Activated CD4-positive, alpha-beta memory T cell treated with anti-CD3 and anti-CD28 coated beads, Interleukin-2, amount 10 ng/mL, durations not matched to agents 7 days and 5 days (primary cell): Measurements from ENCODE around the gene SERPINB5. TPM values are rescaled to one million over a fixed set of nuclear protein-coding genes. Genes with fewer than 3 reads are reported as not detected.

Experiments
- CTCF ChIA-PET: fragments of 350-600 bp; sonication (Branson Sonifier 250); formaldehyde crosslinking; loops from one replicate; lab custom pipeline; 2021; ENCODE audit warnings: antibody characterized with exemption, inconsistent platforms; lab: Charles Lee
- POLR2A ChIA-PET: fragments of 350-600 bp; sonication (Branson Sonifier 250); formaldehyde crosslinking; loops from one replicate; lab custom pipeline; 2021; ENCODE audit warnings: antibody characterized with exemption; lab: Charles Lee
- DNase-seq: peaks from one replicate; pipeline ENCODE4 v3.0.0-alpha.2; 2020
- H3K27ac Mint-ChIP-seq: one replicate; pipeline ENCODE4 v1.8.0; 2021; ENCODE audit warnings: mild to moderate bottlenecking, mixed read lengths
- H3K27me3 Mint-ChIP-seq: one replicate; pipeline ENCODE4 v1.8.0; 2021; ENCODE audit warnings: mixed read lengths
- H3K36me3 Mint-ChIP-seq: one replicate; pipeline ENCODE4 v1.8.0; 2021; ENCODE audit warnings: low read depth, mixed read lengths
- H3K4me1 Mint-ChIP-seq: one replicate; pipeline ENCODE4 v1.8.0; 2021; ENCODE audit warnings: mixed read lengths
- H3K4me3 Mint-ChIP-seq: one replicate; pipeline ENCODE4 v1.8.0; 2021; ENCODE audit warnings: mild to moderate bottlenecking, mixed read lengths
- H3K9me3 Mint-ChIP-seq: one replicate; pipeline ENCODE4 v1.8.0; 2021; ENCODE audit warnings: mixed read lengths
- total RNA-seq, 2 experiments: library from RNA; stranded (reverse); gene quantifications; one replicate each; pipeline ENCODE4 v1.2.3, GENCODE V29; 2021

The SERPINB5 gene
- total RNA-seq, 2 experiments from 2014 or later = not detected

DNA sequence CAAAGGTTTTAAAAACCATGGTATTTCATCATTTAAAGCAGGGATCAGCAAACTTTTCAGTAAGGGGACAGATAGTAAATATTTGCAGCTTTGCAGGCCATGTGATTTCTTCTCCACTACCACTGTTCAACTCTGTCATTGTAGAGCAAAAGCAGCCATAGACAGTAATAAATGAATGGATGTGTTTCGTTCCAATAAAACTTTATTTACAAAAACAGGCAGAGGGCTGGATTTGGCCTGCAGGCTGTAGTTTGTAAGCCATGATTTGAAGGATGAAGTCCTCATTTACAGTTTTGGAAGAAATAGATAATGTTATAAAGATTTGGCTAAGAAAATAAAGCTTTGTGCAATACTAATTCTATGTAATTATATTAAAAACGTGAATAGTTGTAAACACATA, 67.3 kb downstream of the SERPINB5 start:
- Mint-ChIP-seq H3K4me1 (no peaks in the 10 kb centered on the region), H3K4me3 (no peak overlapping the region), H3K27ac (no peak overlapping the region), H3K36me3 (no peaks in the 10 kb centered on the region), H3K27me3 (peaks cover 46% of the 10 kb centered on the region), H3K9me3 (no peaks in the 10 kb centered on the region)
- ChIA-PET POLR2A (no interaction called here), CTCF (interaction anchor here (4.1 kb wide), 1 partner anchor 26 kb away, joined by 14 read pairs; no protein-coding TSS in a partner anchor)
- no peak for DNase-seq

DNA sequence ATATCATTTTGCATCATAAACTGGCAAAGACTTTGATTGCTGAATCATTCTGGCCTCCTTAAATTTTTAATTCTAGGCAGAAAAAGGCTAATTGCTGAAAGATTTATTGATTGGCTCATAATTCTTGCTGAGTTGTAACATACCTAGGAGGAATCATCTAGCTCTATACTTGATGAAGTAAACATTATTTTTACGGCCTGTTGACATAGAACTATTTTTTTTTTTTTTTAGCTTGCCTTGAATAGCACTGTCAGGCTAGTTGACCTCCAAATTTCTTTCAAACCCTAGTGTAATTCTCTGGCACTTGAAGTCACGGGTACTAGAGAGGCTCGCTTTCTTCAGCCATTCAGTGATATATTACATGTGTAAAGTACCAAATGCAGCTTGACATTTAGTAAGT, 68.2 kb downstream of the SERPINB5 start:
- H3K4me3 Mint-ChIP-seq = no peak overlapping the region
- no peak for DNase-seq
- H3K36me3 Mint-ChIP-seq = no peaks in the 10 kb centered on the region
- no peaks in the 10 kb centered on the region for H3K9me3 Mint-ChIP-seq
- H3K27me3 Mint-ChIP-seq = peaks cover 41% of the 10 kb centered on the region
- ChIA-PET POLR2A (no interaction called here), CTCF (interaction anchor here (1.5 to 4.1 kb wide), 2 partner anchors 27 to 33 kb away, joined by 4 to 14 read pairs; no protein-coding TSS in a partner anchor)
- H3K27ac Mint-ChIP-seq = no peak overlapping the region
- H3K4me1 Mint-ChIP-seq = no peaks in the 10 kb centered on the region

DNA sequence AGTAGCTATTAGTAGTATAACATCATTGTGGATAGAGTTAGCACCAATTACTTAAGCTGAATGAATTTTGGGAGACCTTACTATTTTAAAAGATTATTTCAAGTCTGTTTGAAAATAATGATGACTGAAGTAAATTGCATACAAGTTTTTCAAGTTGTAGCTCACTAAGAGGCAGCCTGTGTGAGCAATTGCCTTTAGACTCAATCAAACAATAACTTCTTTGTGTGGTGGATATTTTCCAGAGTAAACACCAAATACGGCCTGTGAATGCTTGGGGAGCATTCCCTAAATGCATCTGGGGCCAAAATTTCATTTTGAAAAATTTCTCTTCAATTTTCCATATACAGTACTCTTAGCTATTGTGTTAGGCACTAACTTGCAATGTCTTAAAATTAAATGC, 73.3 kb downstream of the SERPINB5 start:
- H3K27ac Mint-ChIP-seq = no peak overlapping the region
- peaks cover 31% of the 10 kb centered on the region for H3K27me3 Mint-ChIP-seq
- no peaks in the 10 kb centered on the region for H3K9me3 Mint-ChIP-seq
- H3K4me3 Mint-ChIP-seq = no peak overlapping the region
- DNase-seq = no peak
- ChIA-PET POLR2A (no interaction called here), CTCF (interaction anchor here (1.0 to 1.2 kb wide), 4 partner anchors 30 to 44 kb away, joined by 3 to 5 read pairs (median 3); no protein-coding TSS in a partner anchor)
- no peaks in the 10 kb centered on the region for H3K36me3 Mint-ChIP-seq
- H3K4me1 Mint-ChIP-seq = no peaks in the 10 kb centered on the region

DNA sequence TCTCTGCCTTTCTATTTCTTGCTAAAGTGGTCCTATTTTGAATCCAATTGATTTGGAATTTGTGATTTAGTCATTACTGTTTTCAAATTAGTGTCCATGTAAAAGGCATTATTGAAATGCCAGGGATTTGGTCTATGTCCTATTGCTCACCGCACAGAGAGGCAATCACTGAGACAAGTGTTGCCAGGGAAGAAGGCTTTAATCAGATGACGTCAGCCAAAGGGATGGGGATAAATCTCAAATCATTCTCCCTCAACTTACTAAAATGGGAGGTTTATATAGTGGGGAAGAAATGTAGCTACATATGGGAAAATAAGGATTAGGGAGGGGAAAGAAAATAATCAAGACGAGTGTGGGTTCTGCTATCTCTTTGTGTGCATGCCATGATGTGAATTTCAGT, 75.0 kb downstream of the SERPINB5 start:
- ChIA-PET POLR2A (no interaction called here), CTCF (interaction anchor here (1.2 to 1.9 kb wide), 2 partner anchors 26 to 35 kb away, joined by 3 to 5 read pairs; no protein-coding TSS in a partner anchor)
- peaks cover 22% of the 10 kb centered on the region for H3K27me3 Mint-ChIP-seq

DNA sequence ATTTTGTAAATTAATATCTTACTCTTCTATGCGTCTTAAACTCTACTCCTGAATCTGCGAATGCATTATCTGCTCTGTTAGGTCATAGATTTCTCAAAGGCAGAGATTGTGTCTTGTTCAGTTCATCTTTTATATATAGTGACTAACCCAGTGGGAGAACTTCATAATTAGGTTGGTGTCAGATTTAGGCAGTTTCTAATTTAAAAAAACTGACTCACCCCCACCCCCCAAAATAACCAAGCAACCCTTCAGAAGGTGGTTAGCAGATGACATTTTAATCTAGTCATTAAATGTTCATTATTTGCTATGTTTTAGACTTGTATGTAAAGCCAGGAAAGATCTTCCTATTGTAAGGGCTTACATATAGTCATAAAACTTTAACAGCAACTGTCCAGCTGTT, 75.8 kb downstream of the SERPINB5 start:
- ChIA-PET POLR2A (no interaction called here), CTCF (interaction anchor here (1.2 to 1.9 kb wide), 2 partner anchors 26 to 36 kb away, joined by 3 to 5 read pairs; no protein-coding TSS in a partner anchor)
- no peaks in the 10 kb centered on the region for H3K4me1 Mint-ChIP-seq
- no peak for DNase-seq
- no peak overlapping the region for H3K27ac Mint-ChIP-seq
- H3K36me3 Mint-ChIP-seq = no peaks in the 10 kb centered on the region
- no peak overlapping the region for H3K4me3 Mint-ChIP-seq
- peaks cover 20% of the 10 kb centered on the region for H3K27me3 Mint-ChIP-seq
- no peaks in the 10 kb centered on the region for H3K9me3 Mint-ChIP-seq

More for the DNA sequence above, 75.0 kb downstream of the SERPINB5 start:
- Mint-ChIP-seq H3K27ac (no peak overlapping the region), H3K4me3 (no peak overlapping the region), H3K36me3 (no peaks in the 10 kb centered on the region), H3K4me1 (no peaks in the 10 kb centered on the region), H3K9me3 (no peaks in the 10 kb centered on the region)
- DNase-seq = no peak

DNA sequence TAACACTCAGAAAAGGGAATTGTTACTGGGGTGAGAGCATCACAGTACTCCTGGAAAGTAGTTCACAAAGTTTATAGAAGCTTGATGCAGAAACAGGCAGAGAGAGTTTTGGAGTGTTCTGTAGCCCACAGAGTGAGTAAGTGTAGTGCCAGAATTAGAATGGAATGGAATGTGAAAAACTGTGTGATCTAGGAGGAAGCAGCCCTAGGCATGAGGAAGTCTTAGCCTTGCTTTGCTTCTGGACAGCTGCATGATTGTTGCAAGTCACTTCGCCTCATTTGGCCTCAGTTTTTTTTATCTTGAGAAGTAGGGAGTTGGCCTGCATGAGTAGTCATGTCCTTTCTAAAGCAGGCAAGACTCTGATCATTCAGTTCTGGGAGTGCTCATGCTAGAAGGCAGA, 76.3 kb downstream of the SERPINB5 start:
- no peak for DNase-seq
- Mint-ChIP-seq H3K36me3 (no peaks in the 10 kb centered on the region), H3K4me1 (no peaks in the 10 kb centered on the region), H3K9me3 (no peaks in the 10 kb centered on the region), H3K4me3 (no peak overlapping the region), H3K27ac (no peak overlapping the region), H3K27me3 (peaks cover 19% of the 10 kb centered on the region)
- ChIA-PET CTCF (interaction anchor here (1.2 to 1.9 kb wide), 2 partner anchors 25 to 36 kb away, joined by 3 to 5 read pairs; no protein-coding TSS in a partner anchor), POLR2A (no interaction called here)

Other genes with a start within 250 kb of the SERPINB5 start
- gene BCL2, start 157.2 kb upstream of the SERPINB5 start, total RNA-seq = 100 to 1,000 TPM; 102 to 109 TPM
- 10 to 100 TPM; 60.9 to 66.4 TPM for gene KDSR, start 109.8 kb upstream of the SERPINB5 start, total RNA-seq
- gene VPS4B, start 54.5 kb upstream of the SERPINB5 start, total RNA-seq = 10 to 100 TPM; 72.4 to 77.0 TPM
- gene SERPINB12, start 65.4 kb downstream of the SERPINB5 start, total RNA-seq = not detected
- not detected for gene SERPINB13, start 110.4 kb downstream of the SERPINB5 start, total RNA-seq
- not detected for gene SERPINB4, start 167.3 kb downstream of the SERPINB5 start, total RNA-seq
- gene SERPINB3, start 184.9 kb downstream of the SERPINB5 start, total RNA-seq = not detected
- gene SERPINB11, start 226.0 kb downstream of the SERPINB5 start, total RNA-seq = not detected